HG02938 (cell line): Measurements from ENCODE around the gene MEIKIN.

ENCODE experiments used
- ATAC-seq: cut with Tn5 transposase; IDR thresholded peaks from one replicate; pipeline ENCODE4 v1.9.1; 2021; ENCODE audit warnings: mild to moderate bottlenecking, moderate library complexity; ENCODE audit not compliant: unreplicated experiment

The MEIKIN gene

DNA sequence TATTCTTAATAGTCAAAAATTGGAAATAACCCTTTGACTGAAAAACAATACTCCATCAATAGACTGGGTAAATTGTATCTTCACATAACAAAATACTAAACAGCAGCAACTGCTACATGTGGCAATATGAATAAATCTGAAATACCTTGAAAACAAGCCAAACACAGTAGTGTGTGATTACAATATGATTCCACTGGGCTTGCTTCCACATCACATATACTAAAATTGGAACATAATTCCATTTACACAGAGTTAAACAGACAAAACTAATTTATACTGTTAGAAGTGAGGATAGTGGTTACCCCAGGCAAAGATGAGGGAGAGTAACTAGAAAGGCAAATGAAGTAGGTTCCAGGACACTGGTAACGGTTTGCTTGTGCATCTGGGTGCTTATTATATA is 169.0 kb downstream of the MEIKIN start:
- no peak for ATAC-seq

DNA sequence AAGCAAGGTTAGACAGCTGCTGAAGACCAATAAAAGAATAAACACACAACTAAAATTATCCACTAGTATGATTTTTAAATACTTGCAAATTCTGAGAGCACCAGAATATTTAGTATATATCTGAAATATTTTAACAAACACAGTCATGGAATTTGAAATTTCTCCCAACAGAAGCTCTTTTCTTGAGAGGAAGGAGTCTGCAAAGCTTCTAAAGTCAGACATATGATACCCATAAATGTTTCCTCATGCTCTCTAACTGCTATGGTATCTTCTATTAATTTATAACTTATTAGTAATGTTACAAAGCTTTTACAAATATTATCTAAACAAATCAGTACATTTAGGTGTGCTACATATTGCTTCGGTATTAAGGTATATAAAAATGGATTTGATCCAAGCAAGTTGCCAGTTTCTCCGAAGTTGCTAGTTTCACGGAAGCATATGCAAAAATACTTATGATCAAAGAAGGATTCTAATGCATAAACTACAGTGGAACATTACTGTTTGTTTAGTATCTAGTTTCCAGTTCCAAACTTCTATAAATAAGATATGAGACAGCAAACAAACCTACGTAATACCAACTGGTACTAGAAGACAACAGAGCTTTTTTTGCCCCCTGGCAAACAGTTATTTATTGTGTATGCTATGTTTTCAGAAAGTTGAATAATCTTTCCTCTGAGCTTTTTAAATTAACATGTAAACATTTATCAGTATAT is 170.7 kb downstream of the MEIKIN start:
- no peak for ATAC-seq

DNA sequence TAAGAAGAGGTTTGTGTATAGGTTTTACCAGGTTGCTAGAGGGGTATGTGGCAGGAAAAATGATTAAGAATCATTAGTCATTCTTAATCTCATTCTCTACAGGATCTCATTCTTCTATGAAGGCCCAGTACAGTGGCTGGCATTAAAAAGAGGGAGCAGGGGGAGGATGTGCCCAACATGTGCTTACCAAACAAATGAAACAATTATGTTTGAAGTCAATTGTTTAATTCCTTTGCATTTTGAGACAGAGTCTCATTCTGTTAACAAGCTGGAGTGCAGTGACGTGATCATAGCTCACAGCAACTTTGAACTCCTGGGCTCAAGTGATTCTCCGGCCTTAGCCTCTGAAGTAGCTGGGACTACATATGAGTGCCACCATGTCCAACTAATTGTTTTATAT is 171.7 kb downstream of the MEIKIN start:
- ATAC-seq, result no peak

DNA sequence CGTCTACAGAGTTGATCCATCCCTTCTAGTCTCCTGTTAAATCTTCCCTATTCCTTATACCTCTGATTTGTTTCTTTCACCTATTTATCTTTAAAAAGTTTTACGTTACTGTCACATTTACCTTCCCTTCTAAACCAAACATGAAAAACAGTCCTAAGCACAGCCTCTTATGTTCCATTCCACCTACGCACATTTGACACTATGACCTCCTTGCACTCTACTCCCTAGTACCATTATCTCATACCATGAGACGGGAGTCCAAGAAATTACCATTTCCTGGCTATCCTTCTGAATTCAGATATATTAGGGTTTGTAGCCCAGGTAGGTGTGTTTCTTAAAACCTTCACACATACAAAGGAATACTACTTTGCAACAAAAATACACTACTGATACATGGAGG is 173.8 kb downstream of the MEIKIN start:
- ATAC-seq, result no peak

DNA sequence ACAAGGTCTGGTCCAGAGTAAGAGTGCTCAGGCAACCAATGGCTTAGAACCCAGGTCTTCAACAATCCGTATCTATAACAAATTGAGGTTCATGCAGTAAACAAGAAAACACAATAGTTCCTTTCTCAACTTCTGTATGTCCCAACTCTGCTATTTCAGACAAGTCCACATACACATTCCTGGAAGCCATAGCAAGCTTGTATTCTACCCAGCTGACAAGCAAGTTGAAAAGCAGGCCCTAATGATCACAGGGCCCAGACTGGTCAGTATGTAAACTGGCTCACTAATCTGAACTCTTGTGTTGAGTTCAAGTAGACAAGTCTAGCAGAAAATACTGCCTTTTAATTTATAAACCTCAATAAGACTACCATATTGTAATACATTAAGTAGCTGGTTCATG is 175.5 kb downstream of the MEIKIN start:
- ATAC-seq, result no peak

DNA sequence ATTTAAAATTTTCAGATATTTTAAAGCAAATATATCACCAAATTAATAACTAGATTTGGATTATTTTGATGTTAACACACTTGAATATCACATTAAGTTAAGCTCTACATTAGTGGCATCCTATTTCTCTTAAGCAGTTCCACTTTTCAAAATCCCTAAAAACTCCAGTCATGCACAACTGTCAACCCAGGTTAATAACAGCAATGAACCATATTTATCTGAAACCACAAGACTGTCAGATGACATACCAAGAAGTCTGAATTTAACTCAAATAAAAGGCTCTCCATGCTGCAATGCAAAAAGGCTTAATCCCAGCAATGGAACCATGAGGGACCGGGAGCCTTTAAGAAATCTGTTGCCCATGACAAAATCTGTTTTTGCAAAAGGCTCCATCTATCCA is 176.1 kb downstream of the MEIKIN start:
- ATAC-seq, result no peak

DNA sequence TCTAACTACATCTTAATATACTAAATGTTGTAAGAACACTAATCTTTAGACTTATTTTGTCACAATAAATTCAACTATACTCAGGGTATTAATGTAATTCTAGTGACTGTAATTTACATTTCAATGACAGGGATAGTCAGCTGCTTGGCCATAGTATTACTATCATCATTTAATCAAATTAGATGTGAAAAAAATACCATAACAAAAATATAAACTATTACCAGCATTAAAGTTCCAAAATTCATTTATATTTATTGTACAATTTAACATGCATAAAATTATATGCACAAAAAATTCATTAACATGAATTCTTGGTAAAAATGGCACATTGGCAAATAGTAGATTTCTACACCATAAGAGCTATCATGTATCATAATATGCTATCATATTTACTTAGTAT is 177.6 kb downstream of the MEIKIN start:
- no peak for ATAC-seq

DNA sequence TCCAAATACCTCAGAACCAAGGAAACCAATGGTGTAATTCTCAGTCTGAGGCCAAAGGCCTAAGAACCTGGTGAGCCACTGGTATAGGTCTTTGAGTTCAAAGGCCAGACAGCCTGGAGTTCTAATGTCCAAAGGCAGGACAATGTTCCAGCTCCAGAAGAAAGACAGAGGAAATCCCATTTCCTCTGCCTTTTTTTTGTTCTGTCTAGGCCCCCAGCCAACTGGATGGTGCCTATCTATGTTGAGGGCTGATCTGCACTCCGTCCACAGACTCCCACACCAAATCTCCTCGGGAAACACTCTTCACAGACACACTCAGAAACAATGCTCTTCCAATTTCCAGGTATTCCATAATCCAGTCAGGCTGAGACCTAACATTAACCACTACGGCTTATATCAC is 178.8 kb downstream of the MEIKIN start:
- ATAC-seq, result no peak

DNA sequence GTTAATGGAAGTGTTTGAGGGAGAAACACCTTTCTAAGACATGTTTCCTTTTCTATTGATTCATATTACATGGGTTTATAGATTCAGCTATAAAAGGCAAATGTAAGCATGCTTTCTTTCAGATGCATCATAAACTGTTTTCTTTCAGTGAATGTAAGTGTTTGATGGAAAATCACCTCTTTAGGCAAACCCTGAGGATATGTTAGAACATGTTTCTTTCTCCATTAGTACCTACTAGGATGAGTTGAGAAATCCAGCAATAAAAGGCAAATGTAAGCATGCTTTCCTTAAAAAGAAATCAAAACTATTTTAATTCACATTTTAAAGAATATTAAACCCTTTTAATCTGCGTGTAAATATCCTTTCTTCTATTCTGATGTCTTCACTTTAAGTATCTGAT is 180.2 kb downstream of the MEIKIN start:
- ATAC-seq, result no peak

DNA sequence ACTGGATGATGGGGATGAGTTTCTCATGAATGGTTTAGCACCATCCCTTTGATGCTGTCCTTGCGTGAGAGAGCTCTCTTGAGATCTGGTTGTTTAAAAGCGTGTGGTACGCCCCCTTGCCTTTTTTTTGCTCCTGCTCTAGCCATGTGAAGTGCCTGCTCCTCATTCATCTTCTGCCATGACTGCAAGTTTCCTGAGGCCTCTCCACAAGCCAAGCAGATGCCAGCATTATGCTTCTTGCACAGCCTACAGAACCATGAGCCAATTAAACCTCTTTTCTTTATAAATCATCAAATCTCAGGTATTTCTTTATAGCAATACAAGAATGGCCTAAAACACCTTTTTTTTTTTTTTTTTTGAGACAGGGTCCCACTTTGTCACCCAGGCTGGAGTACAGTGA is 181.5 kb downstream of the MEIKIN start:
- no peak for ATAC-seq

DNA sequence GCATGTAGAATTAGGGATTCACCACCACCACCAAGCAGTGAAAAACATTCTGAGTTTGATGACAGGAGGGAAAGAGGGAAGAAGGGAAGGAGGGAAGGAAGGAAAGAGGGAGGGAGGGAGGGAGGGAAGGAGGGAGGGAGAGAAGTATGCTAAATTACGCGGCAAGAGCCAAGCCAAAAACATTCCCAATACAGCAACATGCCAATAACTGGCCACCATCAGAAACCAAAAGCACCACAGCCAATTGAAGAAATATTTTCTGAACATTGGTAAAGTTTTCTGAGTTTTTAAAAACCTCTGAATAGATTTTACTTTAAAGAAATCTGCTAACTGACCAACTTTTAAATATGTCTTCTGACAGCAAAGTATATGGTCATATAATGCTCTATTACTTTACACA is 184.7 kb downstream of the MEIKIN start:
- no peak for ATAC-seq

DNA sequence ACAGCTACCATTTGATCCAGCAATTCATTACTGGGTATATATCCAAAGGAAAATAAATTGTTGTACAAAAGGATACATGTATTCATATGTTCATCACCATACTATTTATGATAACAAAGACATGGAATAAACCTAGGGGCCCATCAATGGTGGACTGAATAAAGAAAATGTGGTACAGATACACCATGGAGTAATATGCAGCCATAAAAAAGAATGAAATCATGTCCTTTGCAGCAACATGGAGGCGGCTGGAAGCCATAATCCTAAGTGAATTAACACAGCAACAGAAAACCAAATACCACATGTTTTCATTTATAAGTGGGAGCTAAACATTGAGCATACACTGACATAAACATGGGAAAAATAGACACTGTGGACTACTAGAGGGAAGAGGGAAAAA is 185.8 kb downstream of the MEIKIN start:
- no peak for ATAC-seq

DNA sequence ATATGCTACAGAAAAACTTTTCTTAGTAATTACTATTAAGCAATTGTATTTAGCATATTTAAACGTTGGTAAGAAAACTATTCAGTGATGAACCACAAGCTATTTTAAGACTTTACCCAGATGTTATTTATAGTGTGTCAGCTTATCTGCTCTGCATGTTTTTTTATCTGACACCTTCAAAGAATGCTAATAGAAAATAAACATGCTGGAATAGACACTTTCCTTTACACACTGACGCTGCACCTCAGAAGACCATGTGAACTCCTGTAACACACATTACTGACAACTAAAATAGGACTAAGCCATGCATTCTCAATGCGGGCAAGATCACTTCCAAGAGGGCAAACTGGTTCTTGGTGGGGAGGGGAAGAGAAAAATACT is 187.0 kb downstream of the MEIKIN start:
- ATAC-seq, result no peak

DNA sequence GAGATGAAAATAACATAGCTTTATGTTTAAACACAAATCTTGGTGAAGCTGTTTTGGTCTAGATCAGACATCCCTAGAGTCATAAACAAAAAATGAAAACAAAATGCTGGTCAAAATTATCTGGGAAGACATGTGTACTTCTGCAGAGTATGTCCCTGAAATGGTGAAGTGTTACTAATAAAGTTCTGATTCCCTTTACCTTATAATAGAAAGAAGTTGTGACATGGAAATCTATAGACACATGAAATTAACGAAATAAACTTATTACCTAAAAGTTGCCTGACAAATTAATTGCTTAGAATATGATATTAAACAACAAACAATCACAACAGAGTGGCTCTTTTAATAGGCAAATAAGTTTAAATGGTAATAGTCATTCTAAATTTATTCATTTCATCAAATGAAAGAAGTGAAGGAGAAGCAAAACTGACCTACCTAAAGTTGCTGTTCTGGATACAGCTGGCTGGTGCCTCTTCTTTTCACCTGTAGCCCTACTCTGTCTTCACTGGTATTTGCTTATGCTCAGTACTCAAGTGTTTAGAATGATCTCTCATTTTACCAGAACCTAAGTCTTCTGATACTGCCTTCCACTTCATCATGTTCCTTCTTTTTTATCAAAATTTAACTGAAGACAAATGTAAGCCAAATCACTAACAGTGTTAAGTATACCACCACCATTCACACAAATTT is 187.5 kb downstream of the MEIKIN start:
- ATAC-seq, result no peak
